ENCODE results near the gene CPA2.

DNA sequence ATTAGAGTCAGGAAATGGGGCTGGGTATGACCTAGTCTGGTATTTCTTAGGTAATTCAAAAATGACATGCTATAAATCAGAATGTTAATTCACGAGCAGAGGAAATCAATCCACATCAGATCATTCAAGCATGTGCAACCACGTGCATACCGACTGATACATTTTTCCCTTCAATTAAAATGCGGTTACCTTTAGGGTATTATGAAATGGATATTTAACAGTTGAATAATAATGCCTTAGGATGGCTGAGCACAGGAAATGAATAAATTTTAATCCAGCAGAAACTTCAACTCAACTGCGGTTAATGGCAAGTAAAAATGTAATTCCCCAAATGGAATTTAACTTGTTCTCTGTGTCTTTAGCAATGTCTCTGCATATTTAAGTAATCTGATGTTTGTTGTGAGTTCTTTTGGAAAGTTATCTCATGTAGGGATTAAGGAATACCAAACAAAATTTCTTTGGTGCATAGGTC is 9.2 kb downstream of the CPA2 start:
- TF ChIP-seq, protein P1, sequence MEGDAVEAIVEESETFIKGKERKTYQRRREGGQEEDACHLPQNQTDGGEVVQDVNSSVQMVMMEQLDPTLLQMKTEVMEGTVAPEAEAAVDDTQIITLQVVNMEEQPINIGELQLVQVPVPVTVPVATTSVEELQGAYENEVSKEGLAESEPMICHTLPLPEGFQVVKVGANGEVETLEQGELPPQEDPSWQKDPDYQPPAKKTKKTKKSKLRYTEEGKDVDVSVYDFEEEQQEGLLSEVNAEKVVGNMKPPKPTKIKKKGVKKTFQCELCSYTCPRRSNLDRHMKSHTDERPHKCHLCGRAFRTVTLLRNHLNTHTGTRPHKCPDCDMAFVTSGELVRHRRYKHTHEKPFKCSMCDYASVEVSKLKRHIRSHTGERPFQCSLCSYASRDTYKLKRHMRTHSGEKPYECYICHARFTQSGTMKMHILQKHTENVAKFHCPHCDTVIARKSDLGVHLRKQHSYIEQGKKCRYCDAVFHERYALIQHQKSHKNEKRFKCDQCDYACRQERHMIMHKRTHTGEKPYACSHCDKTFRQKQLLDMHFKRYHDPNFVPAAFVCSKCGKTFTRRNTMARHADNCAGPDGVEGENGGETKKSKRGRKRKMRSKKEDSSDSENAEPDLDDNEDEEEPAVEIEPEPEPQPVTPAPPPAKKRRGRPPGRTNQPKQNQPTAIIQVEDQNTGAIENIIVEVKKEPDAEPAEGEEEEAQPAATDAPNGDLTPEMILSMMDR (conservative IDR thresholded peaks at IDR 0.05; ENCODE audit: low read depth, low read length) = no peak
- no peak for TF ChIP-seq POLR2A (IDR thresholded peaks at IDR 0.05; ENCODE audit: low read depth, low read length)
- no peak for TF ChIP-seq MAFK (IDR thresholded peaks at IDR 0.05; ENCODE audit: low read depth, low read length)
- TF ChIP-seq RAD21 (IDR thresholded peaks at IDR 0.05; ENCODE audit: low read length) = no peak
- TF ChIP-seq CHD1 (IDR thresholded peaks at IDR 0.05; ENCODE audit: low read depth, low read length) = no peak
- TF ChIP-seq SMC3 (IDR thresholded peaks at IDR 0.05; ENCODE audit: low read depth, low read length) = no peak
- no peak for TF ChIP-seq RCOR1 (IDR thresholded peaks at IDR 0.05; ENCODE audit: insufficient replicate concordance, low read length)
- no peak for TF ChIP-seq RFX5 (IDR thresholded peaks at IDR 0.05; ENCODE audit: low read depth, low read length)
- no peak for TF ChIP-seq CEBPB (IDR thresholded peaks at IDR 0.05; ENCODE audit: low read depth, low read length)
- TF ChIP-seq NFE2L2 (IDR thresholded peaks at IDR 0.05; ENCODE audit: low read depth, low read length) = no peak
- no peak for TF ChIP-seq BHLHE40 (IDR thresholded peaks at IDR 0.05; ENCODE audit: low read depth, low read length)
- no peak for TF ChIP-seq ELK1 (IDR thresholded peaks at IDR 0.05; ENCODE audit: borderline replicate concordance, low read depth, low read length)
